CD4-positive, alpha-beta T cell treated with Interleukin-4 for 1 hour (primary cell): ENCODE results near the gene CCSAP.

Experiments used
- DNase-seq, 2 donors: peaks; one replicate each; pipeline ENCODE4 v3.0.0-alpha.2; 2020 to 2022

Gene CCSAP

GRCh38 chr1:229364207-229365065 lies 21.6 kb upstream of the CCSAP start:
- DNase-seq: no peak

- DNase-seq: no peak
These were observed 20.9 kb upstream of the CCSAP start for GRCh38 chr1:229363723-229364122.

- DNase-seq: no peak
These were observed 17.6 kb upstream of the CCSAP start for GRCh38 chr1:229360420-229360819.

GRCh38 chr1:229355661-229356060 lies 12.8 kb upstream of the CCSAP start:
- no peak for DNase-seq

- no peak for DNase-seq
These were observed 11.4 kb upstream of the CCSAP start for GRCh38 chr1:229354226-229354625.

- no peak for DNase-seq
These were observed 10.1 kb upstream of the CCSAP start for GRCh38 chr1:229352975-229353374.

- no peak for DNase-seq
These were observed 6.9 kb upstream of the CCSAP start for GRCh38 chr1:229349463-229350385.

- DNase-seq: no peak
These were observed 4.7 kb upstream of the CCSAP start for GRCh38 chr1:229347528-229347927.

- DNase-seq: no peak
These were observed 2.3 kb upstream of the CCSAP start for GRCh38 chr1:229344937-229345684.

GRCh38 chr1:229344139-229344538 lies 1.3 kb upstream of the CCSAP start:
- no peak for DNase-seq

- DNase-seq: peak; percentile 83 to 89
These were observed 832 bp downstream of the CCSAP start for GRCh38 chr1:229341774-229342655.

- no peak for DNase-seq
These were observed 2.4 kb downstream of the CCSAP start for GRCh38 chr1:229340496-229340895.

GRCh38 chr1:229339520-229339919 lies 3.3 kb downstream of the CCSAP start:
- no peak for DNase-seq

- DNase-seq: no peak
These were observed 3.8 kb downstream of the CCSAP start for GRCh38 chr1:229339086-229339485.

GRCh38 chr1:229336345-229336744 lies 6.5 kb downstream of the CCSAP start:
- no peak for DNase-seq

GRCh38 chr1:229334716-229335115 lies 8.1 kb downstream of the CCSAP start:
- no peak for DNase-seq

- no peak for DNase-seq
These were observed 8.6 kb downstream of the CCSAP start for GRCh38 chr1:229334269-229334668.

GRCh38 chr1:229328598-229329362 lies 14.1 kb downstream of the CCSAP start:
- DNase-seq: no peak

GRCh38 chr1:229327765-229328164 lies 15.1 kb downstream of the CCSAP start:
- DNase-seq: peak; percentile 51 to 74

GRCh38 chr1:229326601-229327000 lies 16.2 kb downstream of the CCSAP start:
- DNase-seq: peak in 1 of 2 donors; percentile 48

- no peak for DNase-seq
These were observed 16.9 kb downstream of the CCSAP start for GRCh38 chr1:229325853-229326487.
